H1 (cell line): Measurements from ENCODE around the gene USP10. TPM values are rescaled to one million over a fixed set of nuclear protein-coding genes. Genes with fewer than 3 reads are reported as not detected.

Source experiments
- CTCF ChIA-PET: fragments of 300-600 bp; sonication (Branson Sonifier 250); formaldehyde crosslinking; loops from one replicate; lab custom pipeline; 2021; ENCODE audit not compliant: partially characterized antibody; lab: Charles Lee
- POLR2A ChIA-PET: fragments of 300-600 bp; sonication (Branson Sonifier 250); formaldehyde crosslinking; loops from one replicate; lab custom pipeline; 2021; ENCODE audit warnings: inconsistent platforms; ENCODE audit not compliant: partially characterized antibody; lab: Charles Lee
- DNase-seq, 2 experiments: peaks; one replicate each; pipeline versions ENCODE4 v3.0.0 to v3.0.0-alpha.2; 2010 to 2022; ENCODE audit warnings: low spot score in 2 of 2, low read depth in 1 of 2, mixed read lengths in 1 of 2
- FAIRE-seq: peaks from 2 replicates; lab custom pipeline; 2011; peaks lifted over from hg19 to GRCh38; lab: Jason Lieb, UNC
- H2AFZ ChIP-seq: 2 replicates; pipeline ENCODE4 v1.8.1; 2012; ENCODE audit warnings: low read length, inconsistent platforms
- H2AK5ac ChIP-seq: 2 replicates; pipeline ENCODE4 v1.6.1; 2013; ENCODE audit warnings: low read depth, low read length
- H2BK120ac ChIP-seq: replicated peaks from 2 replicates; pipeline ENCODE3; 2013; ENCODE audit warnings: low read depth, low read length, inconsistent platforms
- H2BK12ac ChIP-seq: 2 replicates; pipeline ENCODE4 v1.6.1; 2013; ENCODE audit warnings: low read depth, low read length
- H2BK15ac ChIP-seq: 2 replicates; pipeline ENCODE4 v1.6.1; 2013; ENCODE audit warnings: low read length
- H2BK20ac ChIP-seq: 2 replicates; pipeline ENCODE4 v1.6.1; 2013; ENCODE audit warnings: low read length
- H2BK5ac ChIP-seq: 2 replicates; pipeline ENCODE4 v1.6.1; 2013; ENCODE audit warnings: low read depth, low read length
- H3K14ac ChIP-seq: 2 replicates; pipeline ENCODE4 v1.6.1; 2013; ENCODE audit warnings: inconsistent platforms; ENCODE audit not compliant: insufficient read length
- H3K18ac ChIP-seq: 2 replicates; pipeline ENCODE4 v1.6.1; 2013; ENCODE audit warnings: low read length; ENCODE audit errors: extremely low read depth
- H3K23ac ChIP-seq: 2 replicates; pipeline ENCODE4 v1.6.1; 2013; ENCODE audit warnings: inconsistent platforms; ENCODE audit not compliant: insufficient read length
- H3K23me2 ChIP-seq: 2 replicates; pipeline ENCODE4 v1.6.1; 2013; ENCODE audit warnings: low read depth, low read length
- H3K27ac ChIP-seq: 2 replicates; pipeline ENCODE4 v1.6.1; 2011; ENCODE audit warnings: low read depth, low read length, inconsistent platforms
- H3K27me3 ChIP-seq, 4 experiments: replicated peaks in 1 of 4; 1 replicate in 1 of 4; 2 replicates in 3 of 4; pipeline versions ENCODE4 v1.6.1 to v1.8.1; 2011 to 2013; ENCODE audit warnings: low read length in 3 of 4, mild to moderate bottlenecking in 3 of 4, inconsistent platforms in 2 of 4, mixed read lengths in 2 of 4, moderate library complexity in 1 of 4; ENCODE audit not compliant: control insufficient read depth in 3 of 4, insufficient read depth in 3 of 4; ENCODE audit errors: extremely low read depth in 1 of 4
- H3K36me3 ChIP-seq, 4 experiments: 2 replicates each; pipeline versions ENCODE4 v1.6.1 to v1.8.1; 2011 to 2013; ENCODE audit warnings: mild to moderate bottlenecking in 4 of 4, low read length in 3 of 4, moderate library complexity in 2 of 4, control low read depth in 1 of 4, inconsistent platforms in 1 of 4; ENCODE audit not compliant: insufficient read depth in 4 of 4, control insufficient read depth in 2 of 4
- H3K4ac ChIP-seq: replicated peaks from 2 replicates; pipeline ENCODE3; 2013; ENCODE audit warnings: low read length, low read depth, mixed read lengths, inconsistent platforms; ENCODE audit not compliant: insufficient read length
- H3K4me1 ChIP-seq, 4 experiments: replicated peaks in 1 of 4; 1 replicate in 1 of 4; 2 replicates in 3 of 4; pipeline versions ENCODE4 v1.6.1 to v1.8.1; 2011 to 2013; ENCODE audit warnings: low read length in 3 of 4, inconsistent platforms in 2 of 4, mixed read lengths in 1 of 4; ENCODE audit not compliant: insufficient read depth in 4 of 4, control insufficient read depth in 3 of 4
- H3K4me2 ChIP-seq, 2 experiments: 2 replicates each; pipeline versions ENCODE4 v1.6.1 to v1.8.1; 2011 to 2013; ENCODE audit warnings: low read depth in 2 of 2, low read length in 2 of 2, control low read depth in 1 of 2, inconsistent platforms in 1 of 2, mild to moderate bottlenecking in 1 of 2; ENCODE audit not compliant: insufficient read depth in 1 of 2
- H3K4me3 ChIP-seq, 4 experiments: fragments of 200-600, 300-600 bp in 1 of 4; sonication (generic), shearing (Covaris generic), sonication (Bioruptor Twin) in 1 of 4; 2 replicates each; pipeline versions ENCODE4 v1.5.1 to v1.8.1; 2011 to 2016; ENCODE audit warnings: low read length in 4 of 4, low read depth in 3 of 4, control low read depth in 2 of 4, inconsistent platforms in 2 of 4, mild to moderate bottlenecking in 2 of 4, mixed read lengths in 1 of 4, moderate library complexity in 1 of 4; ENCODE audit not compliant: insufficient read depth in 2 of 4; ENCODE audit errors: extremely low read depth in 1 of 4
- H3K56ac ChIP-seq: replicated peaks from 2 replicates; pipeline ENCODE3; 2013; ENCODE audit warnings: low read depth, mild to moderate bottlenecking, mixed read lengths, low read length, inconsistent platforms; ENCODE audit not compliant: insufficient read length
- H3K79me1 ChIP-seq: 2 replicates; pipeline ENCODE4 v1.6.1; 2013; ENCODE audit warnings: low read depth, low read length, control low read depth
- H3K79me2 ChIP-seq, 2 experiments: 2 replicates each; pipeline versions ENCODE4 v1.6.1 to v1.8.1; 2012 to 2013; ENCODE audit warnings: low read length in 2 of 2, mild to moderate bottlenecking in 2 of 2, inconsistent platforms in 1 of 2; ENCODE audit not compliant: insufficient read depth in 2 of 2, control insufficient read depth in 1 of 2
- H3K9ac ChIP-seq, 4 experiments: replicated peaks in 1 of 4; 1 replicate in 1 of 4; 2 replicates in 3 of 4; pipeline versions ENCODE4 v1.6.1 to v1.8.1; 2011 to 2013; ENCODE audit warnings: low read depth in 3 of 4, low read length in 3 of 4, control low read depth in 2 of 4, mild to moderate bottlenecking in 2 of 4, moderate library complexity in 2 of 4, inconsistent platforms in 1 of 4; ENCODE audit errors: extremely low read depth in 1 of 4
- H3K9me3 ChIP-seq, 2 experiments: 2 replicates each; pipeline versions ENCODE4 v1.6.1 to v1.8.1; 2012 to 2013; ENCODE audit warnings: mild to moderate bottlenecking in 2 of 2, moderate library complexity in 2 of 2, control low read depth in 1 of 2, inconsistent platforms in 1 of 2, low read depth in 1 of 2, low read length in 1 of 2, mixed read lengths in 1 of 2; ENCODE audit not compliant: insufficient read depth in 2 of 2
- H4K20me1 ChIP-seq, 2 experiments: replicated peaks in 1 of 2; 2 replicates each; pipeline versions ENCODE3 to v1.8.1; 2011 to 2013; ENCODE audit warnings: inconsistent platforms in 2 of 2, low read length in 2 of 2, mild to moderate bottlenecking in 1 of 2; ENCODE audit not compliant: insufficient read depth in 2 of 2, control insufficient read depth in 1 of 2
- H4K5ac ChIP-seq: 2 replicates; pipeline ENCODE4 v1.6.1; 2013; ENCODE audit warnings: low read length, low read depth, mixed read lengths, inconsistent platforms; ENCODE audit not compliant: insufficient read length
- H4K8ac ChIP-seq: 2 replicates; pipeline ENCODE4 v1.8.0; 2013; ENCODE audit warnings: mild to moderate bottlenecking, moderate library complexity, low read length, inconsistent platforms; ENCODE audit not compliant: insufficient read depth; ENCODE audit errors: extremely low read depth
- H4K91ac ChIP-seq: replicated peaks from 2 replicates; pipeline ENCODE3; 2013; ENCODE audit warnings: low read length, mixed read lengths, inconsistent platforms; ENCODE audit not compliant: insufficient read length
- CEBPB ChIP-seq: IDR thresholded peaks from 2 replicates; pipeline ENCODE4 v1.6.1; 2012; ENCODE audit warnings: low read depth, low read length
- CREB1 ChIP-seq: IDR thresholded peaks from 2 replicates; pipeline ENCODE4 v1.6.1; 2012; ENCODE audit warnings: inconsistent platforms
- GABPA ChIP-seq: IDR thresholded peaks from 2 replicates; pipeline ENCODE4 v1.6.1; 2011; ENCODE audit warnings: mild to moderate bottlenecking, low read length, moderate library complexity, borderline replicate concordance; ENCODE audit not compliant: insufficient read depth
- KDM1A ChIP-seq: fragments of 200-600, 300-600 bp; sonication (generic); IDR thresholded peaks from 2 replicates; pipeline ENCODE4 v1.7.1; 2016; ENCODE audit warnings: mild to moderate bottlenecking, low read length, borderline replicate concordance
- KDM5A ChIP-seq: fragments of 200-600 bp; IDR thresholded peaks from 2 replicates; pipeline ENCODE4 v1.7.1; 2012; ENCODE audit warnings: mild to moderate bottlenecking, low read length, inconsistent platforms, mixed read lengths
- POLR2A ChIP-seq, 2 experiments: IDR thresholded peaks; 1 replicate in 1 of 2; 2 replicates in 1 of 2; pipeline ENCODE4 v1.6.1; 2011; ENCODE audit warnings: low read depth in 2 of 2, low read length in 2 of 2, mild to moderate bottlenecking in 2 of 2; ENCODE audit errors: control extremely low read depth in 1 of 2
- RAD21 ChIP-seq, 2 experiments: IDR thresholded peaks in 1 of 2; conservative IDR thresholded peaks in 1 of 2; 2 replicates each; pipeline ENCODE4 v1.6.1; 2011; ENCODE audit warnings: low read depth in 2 of 2, low read length in 2 of 2, improper control_type of control experiment in 1 of 2, inconsistent platforms in 1 of 2, mild to moderate bottlenecking in 1 of 2, moderate library complexity in 1 of 2
- RXRA ChIP-seq: IDR thresholded peaks from 2 replicates; pipeline ENCODE4 v1.6.1; 2011; ENCODE audit warnings: low read depth, mild to moderate bottlenecking, low read length, moderate library complexity; ENCODE audit not compliant: insufficient read depth
- SIX5 ChIP-seq: IDR thresholded peaks from 2 replicates; pipeline ENCODE4 v1.6.1; 2011; ENCODE audit warnings: mild to moderate bottlenecking, low read depth, low read length
- SP2 ChIP-seq: IDR thresholded peaks from 2 replicates; pipeline ENCODE4 v1.6.1; 2012; ENCODE audit warnings: mild to moderate bottlenecking, low read length, inconsistent platforms
- SRF ChIP-seq: IDR thresholded peaks from 2 replicates; pipeline ENCODE4 v1.6.1; 2011; ENCODE audit warnings: mild to moderate bottlenecking, low read depth, low read length, moderate library complexity
- WGBS, 2 experiments: shearing (Covaris generic) in 1 of 2; methylation state at CpG; one replicate each; pipeline versions ENCODE4 v1.1.6 to v1.1.7; 2013 to 2015; ENCODE audit warnings: low lambda C conversion rate in 2 of 2, mixed read lengths in 2 of 2, inconsistent platforms in 1 of 2, low coverage in 1 of 2, missing lambda C conversion rate in 1 of 2; ENCODE audit not compliant: insufficient replicate concordance in 2 of 2, insufficient coverage in 1 of 2, insufficient read length in 1 of 2; ENCODE audit errors: extremely low coverage in 1 of 2, missing lambda C conversion rate in 1 of 2; 5-methylcytosine and 5-hydroxymethylcytosine counted together
- polyA plus RNA-seq, 7 experiments: library from polyadenylated mRNA; depleted of rRNA in 3 of 7; stranded (reverse) in 5 of 7; unstranded in 2 of 7; fragments of >200 nt in 5 of 7; fragments of 200-250 nt in 2 of 7; gene quantifications; 1 replicate in 5 of 7; 2 replicates in 1 of 7; 4 replicates in 1 of 7; pipeline versions ENCODE4 v1.2.1 to v1.2.3, GENCODE V29; 2011 to 2013; ENCODE audit warnings: missing spikeins in 2 of 7, mixed read lengths in 2 of 7
- total RNA-seq: library from RNA; stranded (reverse); fragmentation: NEBNext Ultra II Directional; extraction: Animal tissue kit (Norgen Biotek cat#: 25700); gene quantifications from 2 replicates; pipeline ENCODE4 v1.2.1, GENCODE V29; 2021
- TF ChIP-seq, protein P1 (sequence below): IDR thresholded peaks from 2 replicates; pipeline ENCODE4 v1.6.1; 2011; ENCODE audit warnings: low read depth, mild to moderate bottlenecking, low read length; ENCODE audit not compliant: insufficient read depth

USP10 gene
- total and polyA plus RNA-seq, 2 of the 8 experiments (the other 6 are each of a cell fraction or from before 2014, with no cell fraction given), result 171 to 195 TPM

DNA sequence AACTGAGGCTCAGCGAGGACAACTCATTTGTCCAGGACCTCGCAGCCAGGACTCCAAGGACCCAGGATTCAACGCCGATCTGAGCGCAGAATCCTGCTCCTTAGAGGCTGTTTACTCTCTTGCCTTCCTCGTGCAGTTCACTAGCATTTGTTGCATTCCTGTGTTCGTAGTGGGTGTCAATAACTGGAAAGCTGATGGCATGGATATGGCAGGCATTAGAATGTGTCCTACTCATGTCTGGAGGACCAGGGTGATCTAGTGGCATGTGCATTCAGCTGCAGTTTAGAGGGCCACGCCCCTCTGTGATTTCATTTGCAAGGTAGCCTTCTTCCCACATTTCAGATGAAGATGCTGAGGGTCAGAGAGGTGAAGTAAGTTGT, 120.5 kb downstream of the USP10 start:
- H3K4me1 ChIP-seq, result peaks cover 0 to 6% (median 3%) of the 10 kb centered on the region in 4 experiments; a peak in 6 of 7 replicates
- 88% methylated on average over 8 of the region's 8 CpGs; no CpG with 5 or more reads in 1 of the 2 experiments for WGBS, 2 experiments
- H2AK5ac ChIP-seq, result no peak overlapping the region
- H3K27me3 ChIP-seq, result peaks cover 5 to 28% (median 21%) of the 10 kb centered on the region in 4 experiments
- H3K9ac ChIP-seq, result no peak overlapping the region
- H3K23ac ChIP-seq, result no peak overlapping the region
- peak overlapping the region in 2 of 4 experiments; percentile 18 to 67; a peak in 3 of 8 replicates for H3K4me3 ChIP-seq
- H2AFZ ChIP-seq, result no peak overlapping the region
- H2BK12ac ChIP-seq, result no peak overlapping the region
- ChIA-PET POLR2A (interaction anchor here (1.1 to 3.8 kb wide), 9 partner anchors 9 to 24 kb away, joined by 3 to 13 read pairs (median 4); no protein-coding TSS in a partner anchor), CTCF (interaction anchor here (0.6 to 1.9 kb wide), 6 partner anchors 9 to 99 kb away, joined by 3 to 7 read pairs (median 3); no protein-coding TSS in a partner anchor)
- no peaks in the 10 kb centered on the region for H3K79me2 ChIP-seq
- H3K23me2 ChIP-seq, result peaks cover 5% of the 10 kb centered on the region; the same call in 1 of the 2 replicates
- no peaks in the 10 kb centered on the region for H3K9me3 ChIP-seq
- H4K20me1 ChIP-seq, result no peaks in the 10 kb centered on the region
- H3K27ac ChIP-seq, result no peak overlapping the region
- H4K8ac ChIP-seq, result no peak overlapping the region
- peak overlapping the region; percentile 65 to 92 for H3K4me2 ChIP-seq
- H2BK20ac ChIP-seq, result no peak overlapping the region
- H2BK5ac ChIP-seq, result no peak overlapping the region
- H4K5ac ChIP-seq, result no peak overlapping the region
- no peak overlapping the region for H3K18ac ChIP-seq
- no peak overlapping the region for H2BK15ac ChIP-seq
- no peak for DNase-seq
- H3K14ac ChIP-seq, result no peak overlapping the region
- no peak for FAIRE-seq
- H3K36me3 ChIP-seq, result no peaks in the 10 kb centered on the region
- no peak overlapping the region for H2BK120ac ChIP-seq
- no peaks in the 10 kb centered on the region for H3K79me1 ChIP-seq
- H3K4ac ChIP-seq, result no peak overlapping the region
- H4K91ac ChIP-seq, result no peak overlapping the region
- H3K56ac ChIP-seq, result no peak overlapping the region
- TF ChIP-seq KDM5A (no peak), CREB1 (no peak), KDM1A (no peak), SRF (no peak), CEBPB (no peak), GABPA (no peak), RAD21 (IDR thresholded peaks at IDR 0.05 in 1 of 2, conservative IDR thresholded peaks at IDR 0.05 in 1 of 2; ENCODE audit: low read depth in 2 of 2, low read length in 2 of 2) (no peak), SP2 (no peak), SIX5 (no peak), RXRA (no peak), POLR2A (IDR thresholded peaks at IDR 0.05; ENCODE audit: control extremely low read depth in 1 of 2, low read depth in 2 of 2, low read length in 2 of 2) (no peak)
- TF ChIP-seq, protein P1, sequence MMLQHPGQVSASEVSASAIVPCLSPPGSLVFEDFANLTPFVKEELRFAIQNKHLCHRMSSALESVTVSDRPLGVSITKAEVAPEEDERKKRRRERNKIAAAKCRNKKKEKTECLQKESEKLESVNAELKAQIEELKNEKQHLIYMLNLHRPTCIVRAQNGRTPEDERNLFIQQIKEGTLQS, result no peak
